HG02943 (cell line): ENCODE results near the gene TMEM33.
"Not testable (repeated sequence)": the region's sequence is repeated elsewhere in the genome, so short reads cannot be mapped to it uniquely, and the experiment has no call there.

ENCODE experiments used
- ATAC-seq: cut with Tn5 transposase; IDR thresholded peaks from one replicate; pipeline ENCODE4 v1.9.1; 2021; ENCODE audit warnings: mild to moderate bottlenecking, low read depth, moderate library complexity; ENCODE audit not compliant: unreplicated experiment

Gene TMEM33

GRCh38 chr4:41934901-41935651, at the start of gene TMEM33:
TMEM33 (plus strand) TSS chr4:41935429; CDS start chr4:41935485, 56 bp downstream.
- peak; percentile 89 for ATAC-seq

GRCh38 chr4:41885456-41885855, 49.8 kb upstream of the TMEM33 start:
- no peak for ATAC-seq

GRCh38 chr4:41887277-41887676, 48.0 kb upstream of the TMEM33 start:
- ATAC-seq = no peak

DNA sequence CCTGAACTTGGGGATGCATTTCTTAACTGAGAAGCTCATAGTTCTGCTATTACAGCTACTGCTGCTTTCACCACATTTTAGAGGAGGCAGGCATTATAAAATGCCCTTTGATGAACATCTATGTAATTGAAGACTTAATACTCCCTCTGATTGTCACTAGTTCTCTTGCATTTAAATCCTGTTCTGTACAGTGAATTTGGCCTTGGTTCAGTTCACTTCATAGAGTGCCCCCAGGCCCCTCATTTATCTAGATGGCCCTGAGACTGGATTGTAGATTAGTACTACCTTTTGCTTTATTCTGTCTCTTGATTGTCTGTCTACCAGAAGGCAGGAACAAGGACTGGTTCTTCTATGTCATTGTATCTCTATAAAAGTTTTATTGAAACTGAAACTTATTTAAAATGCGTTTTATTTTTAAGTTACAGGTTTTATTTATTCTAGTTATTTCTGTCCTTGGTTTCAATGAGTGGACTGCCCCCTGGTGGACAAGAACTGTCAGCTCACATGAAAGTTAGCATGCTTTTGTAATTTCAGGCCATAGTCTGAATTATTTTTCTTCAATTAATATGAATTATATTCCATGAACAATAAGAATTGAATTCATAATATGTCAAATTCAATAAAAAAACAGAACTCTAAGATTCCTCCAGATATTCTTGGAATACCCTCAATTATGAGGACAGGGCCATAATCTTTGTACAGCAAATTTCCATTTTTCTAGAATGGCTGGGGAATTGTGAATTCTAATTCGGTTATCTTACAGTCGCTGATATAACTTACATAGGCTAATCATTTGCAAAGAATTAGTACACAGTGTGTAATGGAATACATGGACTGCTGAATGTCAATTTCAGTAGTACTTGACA, 47.2 kb upstream of the TMEM33 start:
- no peak for ATAC-seq

GRCh38 chr4:41888687-41889074, 46.5 kb upstream of the TMEM33 start:
- no peak for ATAC-seq

GRCh38 chr4:41889317-41889716, 45.9 kb upstream of the TMEM33 start:
- no peak for ATAC-seq

- ATAC-seq = no peak
Observed at GRCh38 chr4:41890085-41890484, 45.1 kb upstream of the TMEM33 start.

DNA sequence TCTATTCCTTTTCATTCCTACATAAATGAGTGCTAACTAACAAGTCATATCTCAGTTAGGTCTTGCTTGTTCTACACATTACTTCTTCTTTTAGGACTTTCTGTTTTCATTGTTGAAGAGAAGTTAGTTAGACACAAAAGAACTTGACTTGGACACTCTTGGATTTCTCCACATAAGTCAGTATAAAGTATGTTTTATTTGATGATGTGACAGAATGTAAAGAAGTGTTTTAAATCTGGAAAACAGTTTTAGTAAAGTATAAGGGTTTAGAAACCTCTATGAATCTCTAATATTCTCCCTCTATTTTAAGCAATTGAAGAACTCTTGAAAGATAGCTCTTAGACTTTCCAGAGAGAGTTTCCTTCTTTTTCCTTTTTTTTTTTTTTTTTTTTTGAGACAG, 38.6 kb upstream of the TMEM33 start:
- no peak for ATAC-seq

DNA sequence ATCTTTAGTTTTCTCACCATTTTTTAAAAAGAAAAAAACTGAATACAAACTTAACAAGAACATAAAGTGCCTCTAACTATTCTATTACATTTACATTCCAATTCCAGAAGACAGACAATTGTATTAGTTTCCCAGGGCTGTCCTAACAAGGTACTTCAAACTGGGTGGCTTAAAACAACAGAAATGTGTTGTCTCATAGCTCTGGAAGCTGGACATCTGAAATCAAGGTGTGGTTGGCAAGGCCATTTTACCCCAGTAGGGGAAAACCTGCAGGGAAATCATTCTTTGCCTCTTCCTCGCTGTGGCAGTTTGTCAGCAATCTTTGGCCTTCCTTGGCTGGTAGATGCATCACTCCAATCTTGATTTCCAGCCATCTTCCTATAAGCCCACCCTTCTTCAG, 37.5 kb upstream of the TMEM33 start:
- ATAC-seq = no peak

GRCh38 chr4:41909136-41909535, 26.1 kb upstream of the TMEM33 start:
- ATAC-seq = not testable (repeated sequence)

GRCh38 chr4:41912546-41912945, 22.7 kb upstream of the TMEM33 start:
- ATAC-seq = no peak

DNA sequence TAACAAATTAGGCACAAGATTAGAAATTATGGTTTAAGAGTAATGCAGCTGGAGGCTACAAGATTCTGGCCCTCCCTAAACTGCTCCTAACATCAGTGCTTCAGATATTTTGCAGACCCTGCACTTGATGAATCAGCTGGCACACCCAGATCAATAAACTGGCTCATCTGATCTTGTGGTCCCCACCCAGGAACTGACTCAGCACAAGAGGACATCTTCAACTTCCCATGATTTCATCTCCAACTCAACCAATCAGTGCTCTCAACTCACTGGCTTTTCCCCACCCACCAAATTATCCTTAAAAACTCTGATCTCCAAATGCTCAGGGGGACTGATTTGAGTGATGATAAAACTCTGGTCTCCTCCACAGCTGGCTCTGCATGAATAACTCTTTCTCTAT, 21.7 kb upstream of the TMEM33 start:
- no peak for ATAC-seq

- ATAC-seq = no peak
Observed at GRCh38 chr4:41918278-41918677, 17.0 kb upstream of the TMEM33 start.

DNA sequence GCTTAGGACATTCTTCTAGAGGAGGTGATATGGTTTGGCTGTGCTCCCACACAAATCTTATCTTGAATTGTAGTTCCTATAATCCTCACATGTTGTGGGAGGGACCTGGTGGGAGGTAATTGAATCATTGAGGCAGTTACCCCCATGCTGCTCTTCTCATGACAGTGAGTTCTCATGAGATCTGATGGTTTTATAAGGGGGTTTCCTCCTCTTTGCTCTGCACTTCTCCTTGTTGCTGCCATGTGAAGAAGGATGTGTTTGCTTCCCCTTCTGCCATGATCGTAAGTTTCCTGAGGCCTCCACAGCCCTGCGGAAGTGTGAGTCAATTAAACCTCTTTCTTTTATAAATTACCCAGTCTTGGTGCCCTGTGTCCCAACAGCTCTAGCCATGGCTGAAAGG, 14.8 kb upstream of the TMEM33 start:
- ATAC-seq = not testable (repeated sequence)

GRCh38 chr4:41921476-41921875, 13.8 kb upstream of the TMEM33 start:
- no peak for ATAC-seq

DNA sequence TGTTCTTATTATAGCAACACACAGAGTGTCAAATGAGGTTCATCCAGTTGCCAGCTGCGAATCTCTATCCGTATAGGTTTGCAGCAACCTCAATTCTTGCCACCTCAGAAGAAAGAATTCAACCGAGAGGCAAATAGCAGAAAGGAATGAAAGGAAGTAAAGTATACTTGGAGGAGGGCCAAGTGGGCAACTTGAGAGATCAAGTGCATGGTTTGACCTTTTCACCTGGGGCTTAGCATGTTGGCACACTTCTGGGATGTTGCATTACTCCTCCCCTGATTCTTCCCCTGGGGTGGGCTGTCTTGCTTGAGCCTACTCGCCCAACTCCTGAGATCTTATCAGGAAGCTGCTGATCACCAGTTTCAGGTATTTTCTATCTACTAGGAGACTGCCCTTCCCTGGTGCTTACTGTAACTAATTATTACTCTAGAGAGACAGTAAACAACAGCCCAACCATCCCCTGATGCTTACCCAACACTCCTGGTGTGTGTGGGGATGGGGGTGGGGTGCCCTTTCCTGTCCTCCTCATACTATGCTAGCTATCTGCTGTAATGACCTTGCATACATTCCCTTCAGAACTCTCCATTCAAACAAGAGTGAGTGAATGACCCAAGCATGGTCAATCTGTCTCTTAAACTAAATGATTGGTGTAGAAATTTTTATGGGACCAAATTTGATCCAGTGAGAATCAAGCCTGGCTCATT, 7.3 kb upstream of the TMEM33 start:
- ATAC-seq = no peak

GRCh38 chr4:41930139-41930831, 4.9 kb upstream of the TMEM33 start:
- ATAC-seq = no peak

DNA sequence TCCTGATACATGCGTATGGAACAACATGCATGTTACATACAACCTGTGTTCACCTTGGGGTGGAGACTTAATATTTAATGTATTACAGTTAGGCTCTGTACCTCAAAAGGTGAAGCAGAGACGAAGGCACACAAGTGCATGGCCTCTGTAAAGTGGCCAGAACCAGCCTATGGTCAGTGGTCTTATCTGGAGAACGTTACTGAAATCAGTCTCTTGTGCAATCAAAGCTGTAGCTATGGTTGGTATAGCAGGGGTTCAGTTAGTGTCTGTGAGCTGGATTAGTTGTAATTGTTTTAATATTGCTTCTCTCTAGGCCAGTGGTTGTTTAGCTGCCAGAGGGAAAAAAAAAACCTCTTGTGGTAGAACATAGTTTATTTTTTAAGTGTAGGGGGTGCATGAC, 2.2 kb upstream of the TMEM33 start:
- no peak for ATAC-seq

- ATAC-seq = no peak
Observed at GRCh38 chr4:41933997-41934503, 1.2 kb upstream of the TMEM33 start.

GRCh38 chr4:41934514-41934900, 722 bp upstream of the TMEM33 start:
- ATAC-seq = no peak
